Activated T-cell treated with anti-CD3 and anti-CD28 coated beads, Interleukin-2, amount 50 U/mL, for 24 hours (primary cell): ENCODE measurements around the gene SOHLH2.

ENCODE experiments used
- DNase-seq: peaks from one replicate; pipeline ENCODE4 v3.0.0-alpha.2; 2020
- H3K27ac Mint-ChIP-seq: 2 replicates; pipeline ENCODE4 v1.8.0; 2020; ENCODE audit warnings: mild to moderate bottlenecking, mixed read lengths
- H3K27me3 Mint-ChIP-seq: 2 replicates; pipeline ENCODE4 v1.8.0; 2020; ENCODE audit warnings: mixed read lengths
- H3K36me3 Mint-ChIP-seq: 2 replicates; pipeline ENCODE4 v1.8.0; 2020; ENCODE audit warnings: low read depth, mixed read lengths
- H3K4me1 Mint-ChIP-seq: 2 replicates; pipeline ENCODE4 v1.8.0; 2020; ENCODE audit warnings: low read depth, mixed read lengths
- H3K4me3 Mint-ChIP-seq: 2 replicates; pipeline ENCODE4 v1.8.0; 2020; ENCODE audit warnings: mild to moderate bottlenecking, moderate library complexity, mixed read lengths
- H3K9me3 Mint-ChIP-seq: 2 replicates; pipeline ENCODE4 v1.8.0; 2020; ENCODE audit warnings: mixed read lengths

Gene SOHLH2

DNA sequence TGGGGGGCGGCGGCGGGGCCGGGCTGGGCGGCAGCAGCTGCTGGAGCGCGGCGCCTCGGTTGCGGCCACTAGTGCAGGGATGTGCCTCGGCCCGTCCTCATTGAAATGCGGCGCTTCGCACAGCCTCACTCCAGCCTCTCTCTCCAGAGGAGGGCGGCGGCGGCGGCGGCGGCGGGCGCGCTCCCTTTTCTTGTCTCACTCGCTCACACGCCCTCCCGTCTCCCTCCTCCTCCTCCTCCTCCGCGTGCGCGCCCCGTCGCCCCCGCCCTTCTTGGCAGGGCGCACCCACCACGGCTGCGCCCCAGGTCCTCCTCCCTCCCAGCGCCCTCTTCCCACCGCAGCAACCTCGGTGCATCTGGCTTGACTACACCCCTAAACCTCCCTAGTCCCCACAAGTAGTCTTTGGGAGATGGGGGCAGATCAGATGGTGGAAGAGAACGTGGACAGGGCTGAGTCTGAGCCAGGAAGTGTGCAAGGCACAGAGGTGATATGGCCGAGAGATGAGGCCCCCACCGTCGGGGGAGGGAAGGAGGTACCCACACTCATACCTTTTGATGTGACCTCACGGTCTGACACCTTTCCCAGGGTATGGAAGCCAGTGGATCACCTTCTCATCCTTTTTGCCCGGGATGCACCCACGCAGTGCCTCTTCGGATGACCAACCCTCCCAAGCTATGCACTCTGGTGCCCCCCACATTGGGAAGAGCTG, 83.0 kb downstream of the SOHLH2 start, which contains the start of gene DCLK1:
Gene DCLK1, minus strand, starts transcription at position 161 of the 709 bp plus-strand sequence.
- no peak for DNase-seq
- no peak within 1 kb of the TSS for H3K4me3 Mint-ChIP-seq
- H3K4me1 Mint-ChIP-seq = no peaks in the 10 kb centered on the region
- peaks cover 40% of the 10 kb centered on the region for H3K27me3 Mint-ChIP-seq
- no peaks in the 10 kb centered on the region for H3K36me3 Mint-ChIP-seq
- H3K9me3 Mint-ChIP-seq = no peaks in the 10 kb centered on the region
- H3K27ac Mint-ChIP-seq = no peak within 1 kb of the TSS

DNA sequence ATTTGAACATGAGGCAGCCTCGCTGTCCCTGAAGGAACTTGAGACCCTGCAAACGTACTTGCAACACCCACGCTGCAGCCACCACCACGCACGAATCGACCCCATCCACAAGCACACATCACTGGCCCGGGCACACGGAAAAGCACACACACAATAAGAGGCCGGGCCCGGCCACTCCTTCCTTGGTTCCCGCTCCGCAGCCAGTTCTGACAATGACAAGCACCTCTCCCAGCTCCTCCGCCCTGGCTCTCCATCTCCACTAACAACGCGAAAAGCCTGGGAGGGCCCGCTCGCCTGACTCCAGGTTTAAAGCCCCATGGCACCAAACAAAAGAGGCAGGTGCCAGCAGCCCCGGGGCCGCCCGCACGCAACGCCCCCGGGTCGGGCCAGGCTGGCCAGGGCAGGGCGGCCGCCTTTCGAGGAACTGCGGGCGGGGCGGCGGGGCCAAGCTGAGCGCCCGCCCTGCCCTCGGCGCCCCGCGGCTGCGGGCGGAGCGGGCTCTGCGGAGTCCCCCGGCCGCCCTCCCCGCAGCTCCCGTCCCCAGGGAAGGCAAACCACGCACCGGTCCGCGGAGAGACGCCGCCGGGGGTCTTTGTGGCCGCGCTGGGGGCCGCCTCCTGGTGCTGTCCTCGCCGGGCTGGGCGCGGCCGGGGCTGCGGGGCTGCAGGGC, 83.7 kb downstream of the SOHLH2 start:
- Mint-ChIP-seq H3K4me1 (no peaks in the 10 kb centered on the region), H3K27me3 (peaks cover 40% of the 10 kb centered on the region), H3K9me3 (no peaks in the 10 kb centered on the region), H3K4me3 (no peak overlapping the region), H3K36me3 (no peaks in the 10 kb centered on the region), H3K27ac (no peak overlapping the region)
- no peak for DNase-seq

DNA sequence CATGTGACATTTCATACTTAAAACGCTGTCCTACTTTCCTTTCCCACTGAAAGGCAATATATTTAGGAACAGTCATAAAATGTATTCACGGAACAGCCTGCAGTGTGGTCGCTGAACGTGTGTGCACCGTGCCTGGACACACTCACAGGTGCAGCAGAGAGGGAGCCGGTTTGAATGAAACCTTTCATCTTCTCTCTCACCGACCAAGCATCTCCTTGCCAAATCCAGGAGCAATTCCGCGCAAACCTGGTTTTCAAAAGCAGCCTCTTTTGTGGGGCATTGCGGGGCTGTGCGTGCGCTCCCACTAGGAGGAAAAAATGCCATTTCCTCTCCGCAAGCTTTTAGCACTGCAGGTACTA, 84.2 kb downstream of the SOHLH2 start:
- H3K9me3 Mint-ChIP-seq = no peaks in the 10 kb centered on the region
- no peak for DNase-seq
- H3K4me1 Mint-ChIP-seq = no peaks in the 10 kb centered on the region
- no peaks in the 10 kb centered on the region for H3K36me3 Mint-ChIP-seq
- no peak overlapping the region for H3K27ac Mint-ChIP-seq
- no peak overlapping the region for H3K4me3 Mint-ChIP-seq
- peaks cover 40% of the 10 kb centered on the region for H3K27me3 Mint-ChIP-seq

DNA sequence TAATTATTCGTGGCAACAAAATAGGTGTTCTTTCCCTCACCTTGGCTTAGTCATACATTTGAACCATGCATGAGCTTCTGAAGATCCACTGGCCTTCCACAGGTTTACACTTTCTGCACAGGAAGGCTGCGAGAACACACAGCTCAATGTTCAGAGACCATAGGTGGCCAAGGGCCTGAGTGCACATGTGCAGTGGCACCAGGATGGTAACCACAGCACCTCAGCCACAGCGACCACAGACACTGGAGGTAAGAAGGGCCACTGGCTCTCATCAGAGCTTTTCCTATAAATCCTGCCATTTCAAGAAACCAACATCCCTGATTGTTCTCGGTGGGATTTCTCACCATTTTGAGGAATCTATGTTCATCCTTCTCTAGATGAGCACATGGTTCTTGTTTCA, 84.8 kb downstream of the SOHLH2 start:
- no peak overlapping the region for H3K27ac Mint-ChIP-seq
- no peak for DNase-seq
- H3K36me3 Mint-ChIP-seq = no peaks in the 10 kb centered on the region
- H3K4me3 Mint-ChIP-seq = no peak overlapping the region
- H3K27me3 Mint-ChIP-seq = peaks cover 40% of the 10 kb centered on the region
- H3K4me1 Mint-ChIP-seq = no peaks in the 10 kb centered on the region
- peaks cover 2% of the 10 kb centered on the region for H3K9me3 Mint-ChIP-seq

DNA sequence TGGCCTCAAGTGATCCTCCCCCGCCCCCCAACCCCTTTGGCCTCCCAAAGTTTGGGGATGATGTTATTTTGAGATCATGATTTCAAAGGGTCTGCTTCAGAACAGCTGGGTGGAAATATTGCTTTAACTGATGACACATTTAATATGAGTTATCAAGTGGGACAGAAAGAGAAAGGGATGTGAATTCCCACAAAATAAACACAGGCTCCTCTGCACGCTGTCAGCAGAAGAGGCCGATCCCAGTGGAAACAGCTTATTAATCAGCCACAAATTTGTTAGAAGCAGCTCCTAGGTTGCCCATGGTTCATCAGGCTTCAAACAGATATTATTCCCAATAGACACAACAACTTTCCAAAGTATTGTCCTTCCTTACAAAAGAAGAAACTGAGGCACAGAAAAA, 87.9 kb downstream of the SOHLH2 start:
- DNase-seq = no peak
- Mint-ChIP-seq H3K4me1 (no peaks in the 10 kb centered on the region), H3K27ac (no peak overlapping the region), H3K27me3 (peaks cover 23% of the 10 kb centered on the region), H3K4me3 (no peak overlapping the region), H3K9me3 (peaks cover 2% of the 10 kb centered on the region), H3K36me3 (no peaks in the 10 kb centered on the region)

DNA sequence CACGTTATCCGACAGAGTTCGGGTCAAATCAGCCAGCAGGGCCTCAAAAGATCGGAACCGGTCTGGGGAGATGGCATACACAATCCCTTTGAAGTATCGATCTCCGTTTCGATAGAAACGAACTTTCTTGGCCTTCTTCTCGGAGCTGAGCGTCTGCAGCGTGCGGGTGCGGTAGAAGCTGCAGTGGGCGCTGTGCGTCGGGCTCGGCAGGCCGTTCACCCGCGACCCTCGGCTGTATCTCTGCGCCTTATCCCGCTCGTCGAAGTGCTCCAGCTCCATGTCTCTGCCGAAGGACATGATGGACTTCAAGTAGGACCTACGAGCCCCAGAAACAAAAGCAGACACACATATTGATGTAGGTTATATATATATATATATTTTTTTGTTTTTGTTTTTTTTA, 88.5 kb downstream of the SOHLH2 start:
- Mint-ChIP-seq H3K27ac (no peak overlapping the region), H3K36me3 (no peaks in the 10 kb centered on the region), H3K4me1 (no peaks in the 10 kb centered on the region), H3K9me3 (peaks cover 2% of the 10 kb centered on the region), H3K27me3 (peaks cover 20% of the 10 kb centered on the region), H3K4me3 (no peak overlapping the region)
- no peak for DNase-seq

DNA sequence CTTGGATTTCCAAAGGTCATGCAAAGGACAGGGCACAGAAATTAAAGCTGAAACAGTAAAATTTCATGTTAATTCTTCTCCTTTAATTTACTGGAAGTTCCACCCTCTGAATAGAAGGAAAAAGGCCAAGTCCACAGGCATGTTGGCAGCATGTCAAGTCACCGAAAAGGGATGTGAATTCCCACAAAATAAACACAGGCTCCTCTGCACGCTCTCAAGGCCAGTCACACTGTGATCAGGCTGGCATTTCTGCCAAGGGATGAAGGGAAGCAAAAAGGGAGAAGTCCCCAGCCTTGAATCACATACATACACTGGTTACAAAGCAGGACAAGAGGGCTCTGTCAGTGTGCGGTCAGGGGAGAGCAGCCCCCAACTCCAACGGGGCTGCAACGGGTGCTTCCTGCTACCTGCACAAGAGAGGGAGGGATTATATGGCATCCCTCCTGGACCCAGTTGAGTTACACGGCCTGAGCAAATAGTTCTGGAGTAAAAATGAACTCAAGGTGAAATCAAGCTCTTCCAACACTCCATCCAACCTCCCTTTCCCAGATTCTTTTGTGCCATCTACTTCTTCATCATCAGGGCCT, 90.0 kb downstream of the SOHLH2 start:
- Mint-ChIP-seq H3K4me3 (no peak overlapping the region), H3K4me1 (no peaks in the 10 kb centered on the region), H3K27me3 (peaks cover 6% of the 10 kb centered on the region), H3K27ac (no peak overlapping the region), H3K36me3 (no peaks in the 10 kb centered on the region), H3K9me3 (peaks cover 2% of the 10 kb centered on the region)
- DNase-seq = no peak
